K562 (cell line): ENCODE data around the gene BRD7. TPM values are rescaled to one million over a fixed set of nuclear protein-coding genes. Genes with fewer than 3 reads are reported as not detected.

ENCODE experiments used
- DDX20 ChIP-seq: fragments of 450-650 bp; IDR thresholded peaks from 2 replicates; pipeline ENCODE4 v1.6.1; 2016; ENCODE audit warnings: missing genetic modification characterization, low read depth, mild to moderate bottlenecking, missing compliant biosample characterization, moderate library complexity
- MAFG ChIP-seq: fragments of 450-650 bp; conservative IDR thresholded peaks from 2 replicates; pipeline ENCODE4 v1.6.1; 2016; ENCODE audit warnings: missing genetic modification characterization, missing compliant biosample characterization
- MYC ChIP-seq, 2 experiments: fragments of 250-450 bp in 1 of 2; sonication (Bioruptor Pico) in 1 of 2; IDR thresholded peaks; 2 replicates each; pipeline versions ENCODE4 v1.5.1 to v1.6.1; 2012 to 2021; ENCODE audit warnings: low read depth in 2 of 2, borderline replicate concordance in 1 of 2, improper control_type of control experiment in 1 of 2, low read length in 1 of 2, mild to moderate bottlenecking in 1 of 2, moderate library complexity in 1 of 2
- PURB ChIP-seq: sonication (generic); formaldehyde crosslinking; IDR thresholded peaks from 2 replicates; pipeline ENCODE4 v1.9.0; 2021; ENCODE audit warnings: low read depth, mild to moderate bottlenecking, missing genetic modification reagents
- SMARCA5 ChIP-seq: fragments of 450-650 bp; IDR thresholded peaks from 2 replicates; pipeline ENCODE4 v1.6.1; 2016
- SMARCB1 ChIP-seq: IDR thresholded peaks from 2 replicates; pipeline ENCODE4 v1.6.1; 2011; ENCODE audit warnings: improper control_type of control experiment, low read depth; ENCODE audit not compliant: insufficient read length
- SMC3 ChIP-seq: conservative IDR thresholded peaks from 2 replicates; pipeline ENCODE4 v1.6.1; 2011; ENCODE audit warnings: low read depth, low read length, improper control_type of control experiment; ENCODE audit not compliant: insufficient read depth
- TSC22D4 ChIP-seq: fragments of 450-650 bp; IDR thresholded peaks from 2 replicates; pipeline ENCODE4 v1.6.1; 2016; ENCODE audit warnings: missing genetic modification characterization, missing biosample characterization, control low read depth
- ZNF175 ChIP-seq: fragments of 200-800 bp; sonication (Bioruptor generic); IDR thresholded peaks from 2 replicates; pipeline ENCODE4 v1.6.1; 2016; ENCODE audit warnings: low read depth, mild to moderate bottlenecking, missing genetic modification characterization, missing compliant biosample characterization
- ZNF274 ChIP-seq: IDR thresholded peaks from 2 replicates; pipeline ENCODE4 v1.6.1; 2011; ENCODE audit warnings: low read depth, mild to moderate bottlenecking, low read length, moderate library complexity, borderline replicate concordance
- polyA plus RNA-seq, 8 experiments: library from polyadenylated mRNA; depleted of rRNA in 4 of 8; stranded (reverse) in 5 of 8; unstranded in 3 of 8; fragments of >200 nt; fragmentation: Nextera tagmentation in 2 of 8; fragmentation: Illumina TruSeq in 1 of 8; extraction: Ambion mirVana in 2 of 8; extraction: Trizol in 1 of 8; gene quantifications; 2 replicates each; pipeline versions ENCODE4 v1.2.1 to v1.2.3, GENCODE V29; 2011 to 2014; ENCODE audit warnings: inconsistent platforms in 1 of 8, missing spikeins in 1 of 8
- total RNA-seq, 7 experiments: library from RNA; depleted of rRNA in 6 of 7; stranded (reverse); fragments of >200 nt in 6 of 7; fragmentation: Illumina TruSeq in 2 of 7; extraction: Trizol in 2 of 7; gene quantifications; 2 replicates each; pipeline versions ENCODE4 v1.2.1 to v1.2.3, GENCODE V29; 2011 to 2021; ENCODE audit warnings: low replicate concordance in 1 of 7
- TF ChIP-seq, protein P1 (sequence below): sonication (generic); formaldehyde crosslinking; IDR thresholded peaks from 2 replicates; pipeline ENCODE4 v1.8.0; 2022; ENCODE audit warnings: mild to moderate bottlenecking, missing genetic modification reagents
- TF ChIP-seq, protein P2 (sequence below): fragments of 200-400 bp; formaldehyde crosslinking; IDR thresholded peaks from 2 replicates; pipeline ENCODE4 v1.6.1; 2017; ENCODE audit warnings: mild to moderate bottlenecking, low read depth, low read length, moderate library complexity
- TF ChIP-seq, protein P3 (sequence below): fragments of 250-450 bp; sonication (Bioruptor Pico); IDR thresholded peaks from 2 replicates; pipeline ENCODE4 v1.5.0; 2021; ENCODE audit warnings: mild to moderate bottlenecking, moderate library complexity
- TF ChIP-seq, protein P4 (sequence below): fragments of 450-650 bp; formaldehyde crosslinking; IDR thresholded peaks from 2 replicates; pipeline ENCODE4 v1.4.0; 2020; ENCODE audit warnings: mild to moderate bottlenecking, moderate library complexity

Gene BRD7
- total and polyA plus RNA-seq, 9 of the 15 experiments (the other 6 are each of a cell fraction or from before 2014, with no cell fraction given) = 20.6 to 101 (median 68.7) TPM

- TF ChIP-seq, protein P1, sequence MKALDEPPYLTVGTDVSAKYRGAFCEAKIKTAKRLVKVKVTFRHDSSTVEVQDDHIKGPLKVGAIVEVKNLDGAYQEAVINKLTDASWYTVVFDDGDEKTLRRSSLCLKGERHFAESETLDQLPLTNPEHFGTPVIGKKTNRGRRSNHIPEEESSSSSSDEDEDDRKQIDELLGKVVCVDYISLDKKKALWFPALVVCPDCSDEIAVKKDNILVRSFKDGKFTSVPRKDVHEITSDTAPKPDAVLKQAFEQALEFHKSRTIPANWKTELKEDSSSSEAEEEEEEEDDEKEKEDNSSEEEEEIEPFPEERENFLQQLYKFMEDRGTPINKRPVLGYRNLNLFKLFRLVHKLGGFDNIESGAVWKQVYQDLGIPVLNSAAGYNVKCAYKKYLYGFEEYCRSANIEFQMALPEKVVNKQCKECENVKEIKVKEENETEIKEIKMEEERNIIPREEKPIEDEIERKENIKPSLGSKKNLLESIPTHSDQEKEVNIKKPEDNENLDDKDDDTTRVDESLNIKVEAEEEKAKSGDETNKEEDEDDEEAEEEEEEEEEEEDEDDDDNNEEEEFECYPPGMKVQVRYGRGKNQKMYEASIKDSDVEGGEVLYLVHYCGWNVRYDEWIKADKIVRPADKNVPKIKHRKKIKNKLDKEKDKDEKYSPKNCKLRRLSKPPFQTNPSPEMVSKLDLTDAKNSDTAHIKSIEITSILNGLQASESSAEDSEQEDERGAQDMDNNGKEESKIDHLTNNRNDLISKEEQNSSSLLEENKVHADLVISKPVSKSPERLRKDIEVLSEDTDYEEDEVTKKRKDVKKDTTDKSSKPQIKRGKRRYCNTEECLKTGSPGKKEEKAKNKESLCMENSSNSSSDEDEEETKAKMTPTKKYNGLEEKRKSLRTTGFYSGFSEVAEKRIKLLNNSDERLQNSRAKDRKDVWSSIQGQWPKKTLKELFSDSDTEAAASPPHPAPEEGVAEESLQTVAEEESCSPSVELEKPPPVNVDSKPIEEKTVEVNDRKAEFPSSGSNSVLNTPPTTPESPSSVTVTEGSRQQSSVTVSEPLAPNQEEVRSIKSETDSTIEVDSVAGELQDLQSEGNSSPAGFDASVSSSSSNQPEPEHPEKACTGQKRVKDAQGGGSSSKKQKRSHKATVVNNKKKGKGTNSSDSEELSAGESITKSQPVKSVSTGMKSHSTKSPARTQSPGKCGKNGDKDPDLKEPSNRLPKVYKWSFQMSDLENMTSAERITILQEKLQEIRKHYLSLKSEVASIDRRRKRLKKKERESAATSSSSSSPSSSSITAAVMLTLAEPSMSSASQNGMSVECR = no peak
- TF ChIP-seq SMC3 (no peak), TSC22D4 (tag) (no peak), MYC (IDR thresholded peaks at IDR 0.05; ENCODE audit: low read depth, low read length) (peak; percentile 10), MYC (CRISPR knock-in tag; IDR thresholded peaks at IDR 0.05; ENCODE audit: borderline replicate concordance, low read depth) (no peak), DDX20 (tag) (no peak), MAFG (tag) (no peak), PURB (CRISPR knock-in tag) (no peak), SMARCB1 (no peak), ZNF175 (no peak; the same call in 1 of the 2 replicates), ZNF274 (no peak), SMARCA5 (peak; percentile 39; the same call in 1 of the 2 replicates)
- TF ChIP-seq, protein P2, sequence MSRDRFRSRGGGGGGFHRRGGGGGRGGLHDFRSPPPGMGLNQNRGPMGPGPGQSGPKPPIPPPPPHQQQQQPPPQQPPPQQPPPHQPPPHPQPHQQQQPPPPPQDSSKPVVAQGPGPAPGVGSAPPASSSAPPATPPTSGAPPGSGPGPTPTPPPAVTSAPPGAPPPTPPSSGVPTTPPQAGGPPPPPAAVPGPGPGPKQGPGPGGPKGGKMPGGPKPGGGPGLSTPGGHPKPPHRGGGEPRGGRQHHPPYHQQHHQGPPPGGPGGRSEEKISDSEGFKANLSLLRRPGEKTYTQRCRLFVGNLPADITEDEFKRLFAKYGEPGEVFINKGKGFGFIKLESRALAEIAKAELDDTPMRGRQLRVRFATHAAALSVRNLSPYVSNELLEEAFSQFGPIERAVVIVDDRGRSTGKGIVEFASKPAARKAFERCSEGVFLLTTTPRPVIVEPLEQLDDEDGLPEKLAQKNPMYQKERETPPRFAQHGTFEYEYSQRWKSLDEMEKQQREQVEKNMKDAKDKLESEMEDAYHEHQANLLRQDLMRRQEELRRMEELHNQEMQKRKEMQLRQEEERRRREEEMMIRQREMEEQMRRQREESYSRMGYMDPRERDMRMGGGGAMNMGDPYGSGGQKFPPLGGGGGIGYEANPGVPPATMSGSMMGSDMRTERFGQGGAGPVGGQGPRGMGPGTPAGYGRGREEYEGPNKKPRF = no peak
- TF ChIP-seq, protein P3, sequence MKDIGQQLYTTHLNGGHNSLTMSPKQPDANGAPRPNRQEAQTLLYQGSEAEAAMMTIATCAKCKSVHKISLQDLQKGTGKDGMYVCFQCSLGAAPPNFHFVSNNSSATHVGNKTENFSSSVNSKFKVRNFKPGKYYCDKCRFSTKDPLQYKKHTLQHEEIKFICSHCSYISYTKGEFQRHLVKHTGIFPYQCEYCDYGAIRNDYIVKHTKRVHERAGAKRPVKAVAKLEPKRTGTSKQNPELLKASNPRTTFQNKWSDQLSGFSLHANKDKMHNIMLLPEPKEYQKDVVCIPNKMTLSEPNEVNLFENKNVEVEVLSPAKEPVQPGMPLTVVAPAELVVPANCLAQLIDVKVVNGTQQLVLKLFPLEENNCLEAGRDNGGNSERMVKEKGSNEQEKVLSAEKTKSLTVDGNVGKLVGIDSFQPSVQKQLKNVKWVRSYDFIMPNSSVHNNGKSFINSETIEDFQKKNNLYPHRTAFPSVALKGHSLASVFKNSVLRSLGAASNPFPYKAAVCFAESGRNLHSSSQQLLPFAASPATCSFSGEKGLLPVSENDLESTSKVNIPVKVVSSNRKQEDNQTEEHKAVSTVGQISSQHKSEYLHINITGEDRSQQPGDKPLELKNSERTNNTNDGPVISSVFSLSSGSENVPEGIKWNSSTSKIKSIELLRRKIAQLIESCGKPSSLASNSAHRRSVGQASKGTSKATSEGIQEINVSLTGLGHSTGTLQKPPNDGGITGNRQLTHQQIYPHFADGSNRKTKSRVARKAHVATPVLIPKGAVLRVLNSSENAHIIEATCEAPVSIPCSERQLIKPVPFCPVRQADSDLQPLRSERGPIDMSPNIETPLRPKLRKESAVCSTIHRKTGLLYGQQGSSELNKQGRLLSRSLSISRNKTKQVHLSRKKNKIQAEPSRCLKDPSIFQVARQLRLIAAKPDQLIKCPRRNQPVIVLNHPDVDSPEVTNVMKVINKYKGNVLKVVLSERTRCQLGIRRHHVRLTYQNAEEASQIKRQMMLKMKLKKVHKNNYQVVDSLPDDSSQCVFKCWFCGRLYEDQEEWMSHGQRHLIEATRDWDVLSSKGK (CRISPR knock-in tag) = no peak
- TF ChIP-seq, protein P4, sequence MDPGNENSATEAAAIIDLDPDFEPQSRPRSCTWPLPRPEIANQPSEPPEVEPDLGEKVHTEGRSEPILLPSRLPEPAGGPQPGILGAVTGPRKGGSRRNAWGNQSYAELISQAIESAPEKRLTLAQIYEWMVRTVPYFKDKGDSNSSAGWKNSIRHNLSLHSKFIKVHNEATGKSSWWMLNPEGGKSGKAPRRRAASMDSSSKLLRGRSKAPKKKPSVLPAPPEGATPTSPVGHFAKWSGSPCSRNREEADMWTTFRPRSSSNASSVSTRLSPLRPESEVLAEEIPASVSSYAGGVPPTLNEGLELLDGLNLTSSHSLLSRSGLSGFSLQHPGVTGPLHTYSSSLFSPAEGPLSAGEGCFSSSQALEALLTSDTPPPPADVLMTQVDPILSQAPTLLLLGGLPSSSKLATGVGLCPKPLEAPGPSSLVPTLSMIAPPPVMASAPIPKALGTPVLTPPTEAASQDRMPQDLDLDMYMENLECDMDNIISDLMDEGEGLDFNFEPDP (CRISPR knock-in tag) = no peak
Observed at GRCh38 chr16:50266337-50267091, 102.3 kb downstream of the BRD7 start, which contains the start of gene ADCY7 (continued).
